Stimulated activated naive CD8-positive, alpha-beta T cell treated with anti-CD3 and anti-CD28 coated beads, Interleukin-15, amount 100 ng/mL, for 72 hours (primary cell): ENCODE results near the gene CFD.
"Not testable (repeated sequence)": the region's sequence is repeated elsewhere in the genome, so short reads cannot be mapped to it uniquely, and the experiment has no call there.

Experiments
- ATAC-seq: fragments of 150-1000 bp; cut with Tn5 transposase; 2 replicates; pipeline ENCODE4 v1.10.0; 2021; ENCODE audit warnings: mild to moderate bottlenecking, moderate library complexity
- DNase-seq, 2 donors: peaks; one replicate each; pipeline ENCODE4 v3.0.0; 2021 to 2022
- H3K27ac Mint-ChIP-seq, 2 donors: one replicate each; pipeline ENCODE4 v1.8.0; 2022; ENCODE audit warnings: mild to moderate bottlenecking in 2 of 2, mixed read lengths in 2 of 2, moderate library complexity in 2 of 2
- H3K27me3 Mint-ChIP-seq: one replicate; pipeline ENCODE4 v1.8.0; 2022; ENCODE audit warnings: mixed read lengths
- H3K4me1 Mint-ChIP-seq: one replicate; pipeline ENCODE4 v1.8.0; 2022; ENCODE audit warnings: mild to moderate bottlenecking, mixed read lengths
- H3K4me3 Mint-ChIP-seq, 2 donors: one replicate each; pipeline ENCODE4 v1.8.0; 2022; ENCODE audit warnings: mild to moderate bottlenecking in 2 of 2, mixed read lengths in 2 of 2, moderate library complexity in 1 of 2
- H3K9me3 Mint-ChIP-seq, 2 donors: one replicate each; pipeline ENCODE4 v1.8.0; 2022; ENCODE audit warnings: mixed read lengths in 2 of 2

The CFD gene

DNA sequence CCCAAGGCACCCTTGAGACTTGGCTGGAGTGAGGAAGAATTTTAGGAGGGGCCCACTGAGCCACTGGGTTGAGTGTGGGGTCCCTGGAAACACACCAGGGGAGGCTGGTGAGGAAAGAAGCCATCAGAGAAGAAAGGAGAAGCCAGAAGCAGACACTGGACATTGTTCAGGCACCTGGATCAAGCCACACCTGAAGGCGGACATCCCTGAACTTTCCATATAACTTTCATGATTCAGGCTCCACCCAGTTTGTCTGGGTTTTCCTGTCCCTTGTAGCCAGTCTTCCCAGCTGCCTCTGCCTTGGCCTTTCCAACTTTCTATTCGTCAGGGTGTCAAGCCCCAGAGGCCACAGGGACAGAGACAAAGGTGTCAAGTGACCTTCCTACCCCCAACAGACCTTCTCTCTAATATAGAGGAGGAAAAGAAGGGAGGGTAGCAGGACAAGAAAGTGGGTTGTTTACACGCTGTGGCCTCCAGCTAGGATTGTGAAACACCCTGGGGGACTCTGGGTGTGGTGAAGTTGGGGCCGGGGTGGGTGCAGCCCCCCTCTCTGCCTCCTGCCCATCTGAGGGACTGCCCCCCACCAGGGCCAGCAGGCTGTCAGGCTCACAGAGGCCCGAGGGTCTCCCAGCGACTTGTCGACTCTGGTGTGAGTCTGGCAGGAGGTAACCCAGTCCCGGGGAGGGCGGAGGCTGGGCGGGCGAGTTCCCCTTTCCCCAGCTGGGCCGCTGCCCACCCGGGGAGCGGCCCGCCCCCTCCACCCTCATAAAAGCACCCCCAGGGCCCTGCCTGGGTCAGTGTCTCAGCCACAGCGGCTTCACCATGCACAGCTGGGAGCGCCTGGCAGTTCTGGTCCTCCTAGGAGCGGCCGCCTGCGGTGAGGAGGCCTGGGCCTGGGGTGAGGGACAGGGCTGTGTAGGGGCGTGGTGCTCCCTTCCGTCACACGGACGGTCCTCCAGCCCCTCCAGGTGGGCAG, at the start of gene CFD:
Gene CFD, plus strand, starts transcription at position 797 of the 976 bp plus-strand sequence. Its CDS starts 26 bp downstream, at position 823.
- peaks cover 30% of the 10 kb centered on the region for H3K4me1 Mint-ChIP-seq
- peak within 1 kb of the TSS; percentile 32 to 71 for H3K4me3 Mint-ChIP-seq
- ATAC-seq = no peak
- no peak for DNase-seq
- H3K27me3 Mint-ChIP-seq = peaks cover 55% of the 10 kb centered on the region
- H3K9me3 Mint-ChIP-seq = no peaks in the 10 kb centered on the region
- no peak within 1 kb of the TSS for H3K27ac Mint-ChIP-seq

DNA sequence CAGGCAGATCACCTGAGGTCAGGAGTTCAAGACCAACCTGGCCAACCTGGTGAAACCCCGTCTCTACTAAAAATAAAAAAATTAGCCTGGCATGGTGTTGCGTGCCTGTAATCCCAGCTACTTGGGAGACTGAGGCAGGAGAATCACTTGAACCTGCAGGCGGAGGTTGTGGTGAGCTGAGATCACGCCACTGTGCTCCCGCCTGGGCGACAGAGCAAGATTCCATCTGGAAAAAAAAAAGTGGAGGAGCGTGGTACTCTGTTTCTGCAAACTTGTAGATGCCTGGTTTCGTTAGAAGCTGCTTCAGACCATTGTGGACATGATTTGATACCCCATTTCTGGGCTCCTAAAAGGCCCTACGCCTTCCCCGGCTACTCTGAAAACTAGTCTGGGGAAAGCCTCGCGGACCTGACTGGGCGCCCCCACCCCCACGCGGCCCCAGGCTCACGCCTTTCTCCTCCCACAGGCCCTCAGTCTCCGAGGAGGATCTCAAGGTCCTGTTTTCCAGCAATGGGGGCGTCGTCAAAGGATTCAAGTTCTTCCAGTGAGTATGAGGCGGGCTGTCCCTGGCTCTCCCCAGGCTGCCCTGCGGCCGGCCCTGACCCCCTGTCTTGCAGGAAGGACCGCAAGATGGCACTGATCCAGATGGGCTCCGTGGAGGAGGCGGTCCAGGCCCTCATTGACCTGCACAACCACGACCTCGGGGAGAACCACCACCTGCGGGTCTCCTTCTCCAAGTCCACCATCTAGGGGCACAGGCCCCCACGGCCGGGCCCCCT, 49.2 kb upstream of the CFD start:
- Mint-ChIP-seq H3K27ac (no peak overlapping the region), H3K27me3 (no peaks in the 10 kb centered on the region), H3K4me3 (no peak overlapping the region), H3K4me1 (peaks cover 20% of the 10 kb centered on the region), H3K9me3 (peaks cover 0 to 6% of the 10 kb centered on the region in 2 donors)
- ATAC-seq (no peak), DNase-seq (no peak)

DNA sequence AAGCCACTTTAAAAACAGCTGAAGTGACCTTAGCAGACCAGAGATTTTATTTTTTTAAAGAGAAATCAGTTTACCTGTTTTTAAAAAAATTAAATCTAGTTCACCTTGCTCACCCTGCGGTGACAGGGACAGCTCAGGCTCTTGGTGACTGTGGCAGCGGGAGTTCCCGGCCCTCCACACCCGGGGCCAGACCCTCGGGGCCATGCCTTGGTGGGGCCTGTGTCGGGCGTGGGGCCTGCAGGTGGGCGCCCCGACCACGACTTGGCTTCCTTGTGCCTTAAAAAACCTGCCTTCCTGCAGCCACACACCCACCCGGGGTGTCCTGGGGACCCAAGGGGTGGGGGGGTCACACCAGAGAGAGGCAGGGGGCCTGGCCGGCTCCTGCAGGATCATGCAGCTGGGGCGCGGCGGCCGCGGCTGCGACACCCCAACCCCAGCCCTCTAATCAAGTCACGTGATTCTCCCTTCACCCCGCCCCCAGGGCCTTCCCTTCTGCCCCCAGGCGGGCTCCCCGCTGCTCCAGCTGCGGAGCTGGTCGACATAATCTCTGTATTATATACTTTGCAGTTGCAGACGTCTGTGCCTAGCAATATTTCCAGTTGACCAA, 48.5 kb upstream of the CFD start:
- ATAC-seq (no peak), DNase-seq (no peak)
- Mint-ChIP-seq H3K27ac (no peak overlapping the region), H3K4me1 (peaks cover 20% of the 10 kb centered on the region), H3K9me3 (peaks cover 0 to 12% of the 10 kb centered on the region in 2 donors), H3K4me3 (no peak overlapping the region), H3K27me3 (no peaks in the 10 kb centered on the region)

DNA sequence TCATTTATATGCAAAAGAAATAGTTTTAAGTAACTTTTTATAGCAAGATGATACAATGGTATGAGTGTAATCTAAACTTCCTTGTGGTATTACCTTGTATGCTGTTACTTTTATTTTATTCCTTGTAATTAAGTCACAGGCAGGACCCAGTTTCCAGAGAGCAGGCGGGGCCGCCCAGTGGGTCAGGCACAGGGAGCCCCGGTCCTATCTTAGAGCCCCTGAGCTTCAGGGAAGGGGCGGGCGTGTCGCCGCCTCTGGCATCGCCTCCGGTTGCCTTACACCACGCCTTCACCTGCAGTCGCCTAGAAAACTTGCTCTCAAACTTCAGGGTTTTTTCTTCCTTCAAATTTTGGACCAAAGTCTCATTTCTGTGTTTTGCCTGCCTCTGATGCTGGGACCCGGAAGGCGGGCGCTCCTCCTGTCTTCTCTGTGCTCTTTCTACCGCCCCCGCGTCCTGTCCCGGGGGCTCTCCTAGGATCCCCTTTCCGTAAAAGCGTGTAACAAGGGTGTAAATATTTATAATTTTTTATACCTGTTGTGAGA, 47.9 kb upstream of the CFD start:
- no peak overlapping the region for H3K4me3 Mint-ChIP-seq
- DNase-seq (no peak), ATAC-seq (no peak)
- H3K27ac Mint-ChIP-seq = peak overlapping the region in 1 of 2 donors; percentile 59
- peaks cover 4 to 17% of the 10 kb centered on the region in 2 donors for H3K9me3 Mint-ChIP-seq
- H3K27me3 Mint-ChIP-seq = no peaks in the 10 kb centered on the region
- peaks cover 20% of the 10 kb centered on the region for H3K4me1 Mint-ChIP-seq

DNA sequence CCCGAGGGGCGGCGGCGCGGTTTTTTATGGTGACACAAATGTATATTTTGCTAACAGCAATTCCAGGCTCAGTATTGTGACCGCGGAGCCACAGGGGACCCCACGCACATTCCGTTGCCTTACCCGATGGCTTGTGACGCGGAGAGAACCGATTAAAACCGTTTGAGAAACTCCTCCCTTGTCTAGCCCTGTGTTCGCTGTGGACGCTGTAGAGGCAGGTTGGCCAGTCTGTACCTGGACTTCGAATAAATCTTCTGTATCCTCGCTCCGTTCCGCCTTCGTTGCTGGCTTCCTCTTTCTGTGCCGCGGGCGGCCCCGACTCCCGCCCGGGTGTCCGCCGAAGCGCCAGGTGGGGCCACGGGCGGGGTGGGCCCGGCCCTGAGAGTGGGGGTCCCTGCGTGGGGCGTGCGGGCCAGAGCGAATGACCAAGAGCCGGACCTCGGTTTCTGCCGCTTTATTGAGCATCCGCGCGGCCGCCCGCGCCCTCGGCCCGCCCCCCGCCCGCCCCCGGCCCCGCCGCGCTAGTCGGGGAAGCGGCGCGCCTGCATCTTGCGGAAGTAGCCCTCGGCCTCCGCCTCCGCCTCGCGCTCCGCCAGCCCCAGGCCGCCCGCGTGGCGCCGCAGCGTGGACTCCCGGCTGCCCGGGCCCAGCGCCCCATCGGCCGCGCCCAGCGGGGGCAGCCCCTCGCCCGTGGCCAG, 47.3 kb upstream of the CFD start:
- peaks cover 9 to 22% of the 10 kb centered on the region in 2 donors for H3K9me3 Mint-ChIP-seq
- no peak overlapping the region for H3K4me3 Mint-ChIP-seq
- DNase-seq (no peak), ATAC-seq (peak; percentile 27)
- no peaks in the 10 kb centered on the region for H3K27me3 Mint-ChIP-seq
- H3K4me1 Mint-ChIP-seq = peaks cover 14% of the 10 kb centered on the region
- no peak overlapping the region for H3K27ac Mint-ChIP-seq

DNA sequence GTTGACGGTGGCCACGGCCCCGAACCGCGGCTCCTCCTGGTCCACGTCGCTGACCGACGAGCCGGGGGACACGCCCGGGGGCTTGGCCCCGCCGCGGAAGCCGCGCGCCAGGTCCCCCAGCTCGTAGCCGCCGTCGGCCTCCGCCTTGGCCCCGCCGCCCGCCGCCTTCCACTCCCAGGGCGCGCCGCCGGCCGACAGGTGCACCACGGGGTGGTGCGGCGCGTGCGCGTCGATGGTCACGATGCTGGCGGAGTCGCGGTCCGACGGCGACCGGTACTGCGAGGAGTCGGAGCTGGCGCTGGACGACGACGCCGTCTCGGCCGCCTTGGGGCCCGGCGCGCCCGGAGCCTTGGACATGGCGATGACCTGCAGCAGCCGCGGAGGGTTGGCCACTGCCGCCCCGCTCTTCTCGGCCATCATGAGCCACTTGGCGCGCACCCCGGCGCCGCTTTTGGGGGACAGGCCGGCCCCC, 46.7 kb upstream of the CFD start:
- peak; percentile 25 for ATAC-seq
- H3K4me1 Mint-ChIP-seq = peaks cover 8% of the 10 kb centered on the region

DNA sequence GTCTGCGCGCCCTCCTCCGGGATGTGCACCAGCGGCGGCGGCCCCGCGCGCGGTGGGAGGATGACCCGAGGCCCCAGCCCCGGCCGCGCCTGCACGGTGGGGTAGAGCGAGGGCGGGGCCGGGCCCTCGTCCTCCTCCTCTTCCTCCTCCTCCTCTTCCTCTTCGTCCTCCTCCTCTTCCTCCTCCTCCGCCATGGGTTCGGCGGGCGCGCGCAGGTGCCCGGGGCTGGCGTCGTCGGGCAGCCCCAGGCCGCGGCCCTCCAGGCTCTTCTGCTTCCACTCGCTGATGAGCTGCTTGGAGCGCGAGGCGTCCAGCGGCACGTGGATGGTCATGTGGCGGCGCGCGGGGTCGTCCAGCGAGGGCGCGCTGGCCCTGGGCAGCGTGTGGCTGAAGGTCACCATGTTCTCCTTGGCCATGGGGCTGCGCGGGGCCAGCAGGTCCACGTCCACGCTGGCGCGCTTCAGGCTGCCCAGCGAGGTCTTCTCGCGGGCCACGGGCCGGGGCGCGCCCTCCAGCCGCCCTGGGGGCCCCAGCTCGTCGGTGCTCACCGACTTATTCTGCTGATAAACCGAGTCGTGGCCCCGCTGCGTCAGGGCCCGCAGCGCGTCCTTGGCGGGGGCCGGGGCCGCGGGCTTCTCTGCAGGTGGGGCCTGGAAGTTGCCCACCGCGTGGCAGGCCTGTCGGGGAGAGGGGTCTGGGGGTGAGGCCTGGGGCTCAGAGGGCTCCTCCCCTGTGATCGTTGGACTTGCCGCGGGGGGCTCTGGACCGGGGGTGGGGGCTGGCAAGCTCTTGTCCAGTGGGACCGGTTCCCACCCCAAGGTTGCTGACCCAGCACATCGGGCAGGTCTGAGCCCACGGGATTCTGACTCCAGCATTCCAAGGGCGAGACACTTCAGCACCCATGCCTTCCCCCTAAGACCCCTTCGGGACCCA, 46.0 kb upstream of the CFD start:
- DNase-seq = no peak

More for the DNA sequence above, 46.7 kb upstream of the CFD start:
- Mint-ChIP-seq H3K27me3 (no peaks in the 10 kb centered on the region), H3K27ac (no peak overlapping the region), H3K4me3 (no peak overlapping the region), H3K9me3 (peaks cover 9 to 22% of the 10 kb centered on the region in 2 donors)
- no peak for DNase-seq

DNA sequence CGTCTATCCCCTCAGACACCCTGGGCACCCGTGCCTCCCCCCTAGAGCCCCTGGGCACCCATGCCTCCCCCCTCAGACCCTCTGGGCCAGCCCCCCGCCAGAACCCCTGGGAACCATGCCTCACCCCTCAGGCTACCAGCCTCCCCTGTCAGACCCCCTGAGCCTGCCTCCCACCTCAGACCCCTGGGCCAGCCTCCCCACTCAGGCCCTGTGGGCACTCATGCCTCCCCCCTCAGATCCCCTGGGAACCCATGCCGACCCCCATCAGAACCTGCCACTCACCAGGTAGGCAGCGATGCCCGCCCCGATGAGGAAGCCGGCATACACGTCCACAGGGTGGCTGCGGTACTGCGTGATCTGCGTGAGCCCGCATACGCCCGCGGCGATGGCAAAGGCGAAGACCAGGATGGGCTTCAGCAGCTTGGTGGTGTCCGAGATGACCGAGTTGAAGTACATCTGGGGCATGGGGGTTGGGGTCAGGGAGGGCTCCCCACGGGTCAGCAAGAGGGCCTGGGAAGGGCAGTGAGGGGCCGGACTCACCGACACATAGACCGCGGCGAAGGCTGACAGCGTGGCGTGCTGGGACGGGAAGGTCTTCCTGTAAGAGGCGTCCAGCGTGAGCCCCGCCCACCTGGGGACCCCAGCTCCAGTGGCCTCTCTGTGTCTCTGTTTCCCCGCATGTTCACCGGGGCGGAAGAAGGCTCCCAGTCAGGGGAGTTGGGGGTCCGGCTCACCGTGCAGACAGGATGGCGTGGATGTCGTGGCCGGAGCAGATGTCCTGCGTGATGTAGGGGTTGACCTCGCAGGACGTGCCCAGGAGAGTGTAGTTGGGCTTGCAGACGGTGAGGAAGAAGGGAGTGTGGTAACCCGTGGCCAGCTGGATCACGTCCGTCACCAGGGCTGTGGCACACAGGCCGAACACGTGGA, 45.0 kb upstream of the CFD start:
- Mint-ChIP-seq H3K27me3 (no peaks in the 10 kb centered on the region), H3K4me1 (peaks cover 6% of the 10 kb centered on the region), H3K4me3 (peak overlapping the region in 1 of 2 donors; percentile 59), H3K27ac (peak overlapping the region in 1 of 2 donors; percentile 96), H3K9me3 (peaks cover 9 to 22% of the 10 kb centered on the region in 2 donors)
- ATAC-seq (peak; percentile 31), DNase-seq (no peak)

More for the DNA sequence above, 46.0 kb upstream of the CFD start:
- peaks cover 6% of the 10 kb centered on the region for H3K4me1 Mint-ChIP-seq
- peaks cover 9 to 22% of the 10 kb centered on the region in 2 donors for H3K9me3 Mint-ChIP-seq
- ATAC-seq = peak; percentile 50
- no peaks in the 10 kb centered on the region for H3K27me3 Mint-ChIP-seq
- peak overlapping the region in 1 of 2 donors; percentile 93 for H3K27ac Mint-ChIP-seq
- H3K4me3 Mint-ChIP-seq = no peak overlapping the region

DNA sequence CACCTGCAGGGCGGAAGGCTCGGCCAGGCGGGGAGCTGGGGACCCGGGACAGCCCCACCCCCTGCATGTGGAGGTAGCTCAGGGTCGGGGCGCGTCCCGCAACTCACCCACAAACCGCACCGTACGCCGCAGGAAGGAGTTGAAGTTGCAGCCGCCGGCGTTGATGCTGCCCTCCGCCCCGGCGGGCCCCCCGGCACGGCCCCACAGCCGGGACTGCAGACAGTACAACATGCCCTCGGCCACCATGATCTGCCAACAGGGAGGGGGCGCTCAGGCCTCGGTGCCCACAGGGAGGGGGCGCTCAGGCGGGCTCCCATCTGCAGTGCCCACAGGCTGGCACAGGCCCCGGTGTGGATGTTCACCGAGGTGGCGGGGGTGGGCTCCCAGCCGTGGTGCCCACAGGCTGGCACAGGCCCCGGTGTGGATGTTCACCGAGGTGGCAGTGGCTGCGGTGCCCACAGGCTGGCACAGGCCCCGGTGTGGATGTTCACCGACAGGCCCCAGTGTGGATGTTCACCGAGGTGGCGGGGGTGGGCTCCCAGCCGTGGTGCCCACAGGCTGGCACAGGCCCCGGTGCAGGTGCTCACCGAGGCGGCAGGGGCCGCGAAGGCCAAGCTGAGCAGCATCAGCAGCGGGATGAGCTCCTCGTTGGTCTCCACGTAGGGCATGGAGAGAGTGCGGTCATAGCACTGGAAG, 44.2 kb upstream of the CFD start:
- peak overlapping the region in 1 of 2 donors; percentile 59 for H3K4me3 Mint-ChIP-seq
- peak; percentile 13 for ATAC-seq
- peaks cover 9 to 22% of the 10 kb centered on the region in 2 donors for H3K9me3 Mint-ChIP-seq
- no peak for DNase-seq
- peaks cover 6% of the 10 kb centered on the region for H3K4me1 Mint-ChIP-seq
- H3K27ac Mint-ChIP-seq = peak overlapping the region in 1 of 2 donors; percentile 96
- H3K27me3 Mint-ChIP-seq = no peaks in the 10 kb centered on the region

DNA sequence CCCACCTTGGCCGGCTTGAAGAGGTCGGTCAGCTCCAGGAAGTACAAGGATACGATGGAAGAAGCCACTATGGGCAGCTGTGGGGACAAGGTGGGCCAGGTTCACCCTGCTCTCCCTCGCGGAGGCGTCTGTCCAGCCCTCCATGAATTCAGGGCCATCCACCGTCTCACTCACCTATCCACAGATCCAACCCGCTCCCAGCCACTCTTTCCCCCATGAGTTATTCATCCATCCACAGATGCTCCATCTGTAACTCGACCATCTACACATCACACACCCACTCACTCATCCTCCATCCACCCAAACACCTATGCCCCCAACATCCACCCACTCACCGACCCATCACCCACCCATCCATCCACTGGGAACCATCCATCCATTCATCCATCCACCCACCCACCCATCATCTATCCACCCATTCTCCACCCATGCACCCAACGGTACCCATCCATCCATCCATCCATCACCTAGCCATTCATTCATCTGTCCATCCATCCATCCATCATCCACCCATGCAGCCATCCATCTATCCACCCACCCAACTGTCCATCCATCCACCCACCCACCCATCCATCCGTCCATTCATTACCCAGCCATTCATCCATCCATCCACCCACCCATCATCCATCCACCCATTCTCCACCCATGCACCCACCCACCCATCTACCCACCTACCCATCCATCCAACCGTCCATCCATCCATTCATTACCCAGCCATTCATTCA, 43.5 kb upstream of the CFD start:
- peaks cover under 1% of the 10 kb centered on the region for H3K27me3 Mint-ChIP-seq
- peaks cover 9 to 22% of the 10 kb centered on the region in 2 donors for H3K9me3 Mint-ChIP-seq
- peak overlapping the region in 1 of 2 donors; percentile 48 for H3K27ac Mint-ChIP-seq
- ATAC-seq (no peak), DNase-seq (no peak)
- no peak overlapping the region for H3K4me3 Mint-ChIP-seq
- peaks cover 6% of the 10 kb centered on the region for H3K4me1 Mint-ChIP-seq

DNA sequence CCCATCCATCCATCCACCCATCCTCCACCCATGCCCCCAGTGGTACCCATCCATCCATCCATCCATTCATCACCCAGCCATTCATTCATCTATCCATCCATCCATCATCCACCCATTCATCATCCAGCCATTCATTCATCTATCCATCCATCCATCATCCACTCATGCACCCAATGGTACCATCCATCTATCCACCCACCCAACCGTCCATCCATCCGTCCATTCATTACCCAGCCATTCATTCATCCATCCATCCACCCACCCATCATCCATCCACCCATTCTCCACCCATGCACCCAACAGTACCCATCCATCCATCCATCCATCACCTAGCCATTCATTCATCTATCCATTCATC, 43.0 kb upstream of the CFD start:
- DNase-seq = no peak
- Mint-ChIP-seq H3K27ac (no peak overlapping the region), H3K9me3 (peaks cover 9 to 22% of the 10 kb centered on the region in 2 donors), H3K4me1 (peaks cover 6% of the 10 kb centered on the region), H3K27me3 (peaks cover 5% of the 10 kb centered on the region), H3K4me3 (no peak overlapping the region)
- no peak for ATAC-seq

DNA sequence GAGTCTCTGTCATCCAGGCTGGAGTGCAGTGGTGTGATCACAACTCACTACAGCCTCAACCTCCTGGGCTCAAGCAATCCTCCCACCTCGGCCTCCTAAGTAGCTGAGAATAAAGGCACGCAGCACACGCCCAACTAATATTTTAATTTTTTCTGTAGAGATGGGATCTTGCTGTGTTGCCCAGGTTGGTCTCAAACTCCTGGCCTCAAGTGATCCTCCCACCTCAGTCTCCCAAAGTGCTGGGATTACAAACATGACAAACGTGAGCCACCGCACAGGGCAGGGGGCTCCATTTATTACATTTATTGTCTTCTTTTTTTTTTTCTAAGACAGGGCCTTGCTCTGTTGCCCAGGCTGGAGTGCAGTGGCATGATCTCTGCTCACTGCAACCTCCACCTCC, 39.3 kb upstream of the CFD start:
- H3K9me3 Mint-ChIP-seq = peaks cover 9 to 15% of the 10 kb centered on the region in 2 donors
- not testable (repeated sequence) for ATAC-seq

More for the DNA sequence above, 39.3 kb upstream of the CFD start:
- H3K4me1 Mint-ChIP-seq, H3K27ac Mint-ChIP-seq, H3K4me3 Mint-ChIP-seq, DNase-seq: not testable (repeated sequence)
- H3K27me3 Mint-ChIP-seq = peaks cover 34% of the 10 kb centered on the region
